Mesothelial cell of epicardium (in vitro differentiated cells): ENCODE results near the gene NDFIP1. TPM values are rescaled to one million over a fixed set of nuclear protein-coding genes. Genes with fewer than 3 reads are reported as not detected.

ENCODE experiments used
- DNase-seq, 2 experiments: peaks; one replicate each; pipeline ENCODE4 v3.0.0; 2021; ENCODE audit warnings: low spot score in 2 of 2; ENCODE audit not compliant: unreplicated experiment in 2 of 2
- H3K27ac Mint-ChIP-seq: 2 replicates; pipeline ENCODE4 v1.8.0; 2021; ENCODE audit warnings: mixed read lengths
- H3K27me3 Mint-ChIP-seq: 2 replicates; pipeline ENCODE4 v1.8.0; 2021; ENCODE audit warnings: low read depth, mixed read lengths
- H3K36me3 Mint-ChIP-seq: 2 replicates; pipeline ENCODE4 v1.8.0; 2021; ENCODE audit warnings: mixed read lengths
- H3K4me1 Mint-ChIP-seq: 2 replicates; pipeline ENCODE4 v1.8.0; 2021; ENCODE audit warnings: mixed read lengths
- H3K4me3 Mint-ChIP-seq: 2 replicates; pipeline ENCODE4 v1.8.0; 2021; ENCODE audit warnings: mild to moderate bottlenecking, moderate library complexity, mixed read lengths
- H3K9me3 Mint-ChIP-seq: 2 replicates; pipeline ENCODE4 v1.8.0; 2021; ENCODE audit warnings: mixed read lengths
- CTCF ChIP-seq: fragments of 200-600 bp; sonication (generic); IDR thresholded peaks from one replicate; pipeline ENCODE4 v1.5.0; 2021; ENCODE audit warnings: antibody characterized with exemption; ENCODE audit not compliant: unreplicated experiment
- total RNA-seq: library from RNA; stranded (reverse); gene quantifications from 3 replicates; pipeline ENCODE4 v1.2.1, GENCODE V29; 2021

NDFIP1 gene
- total RNA-seq, 1 donor from 2014 or later, result 67.9 TPM

- no peak for DNase-seq
- peak overlapping the region; percentile 94 for H3K27ac Mint-ChIP-seq
- H3K27me3 Mint-ChIP-seq, result no peaks in the 10 kb centered on the region
- peaks cover 19% of the 10 kb centered on the region for H3K36me3 Mint-ChIP-seq
- no peak for TF ChIP-seq CTCF
- H3K4me3 Mint-ChIP-seq, result peak overlapping the region; percentile 79
- peaks cover 27% of the 10 kb centered on the region for H3K4me1 Mint-ChIP-seq
- H3K9me3 Mint-ChIP-seq, result peaks cover 10% of the 10 kb centered on the region
Observed at GRCh38 chr5:142109331-142110045, 909 bp downstream of the NDFIP1 start.

GRCh38 chr5:142110046-142110531 lies 1.5 kb downstream of the NDFIP1 start:
- peak overlapping the region; percentile 94 for H3K27ac Mint-ChIP-seq
- peaks cover 27% of the 10 kb centered on the region for H3K4me1 Mint-ChIP-seq
- H3K9me3 Mint-ChIP-seq, result peaks cover 10% of the 10 kb centered on the region
- no peaks in the 10 kb centered on the region for H3K27me3 Mint-ChIP-seq
- peaks cover 19% of the 10 kb centered on the region for H3K36me3 Mint-ChIP-seq
- DNase-seq, result no peak
- H3K4me3 Mint-ChIP-seq, result peak overlapping the region; percentile 79
- TF ChIP-seq CTCF, result no peak

- H3K4me1 Mint-ChIP-seq, result peaks cover 23% of the 10 kb centered on the region
- DNase-seq, result no peak
- no peak for TF ChIP-seq CTCF
- no peak overlapping the region for H3K4me3 Mint-ChIP-seq
- H3K27ac Mint-ChIP-seq, result no peak overlapping the region
- no peaks in the 10 kb centered on the region for H3K27me3 Mint-ChIP-seq
- peaks cover 19% of the 10 kb centered on the region for H3K36me3 Mint-ChIP-seq
- H3K9me3 Mint-ChIP-seq, result peaks cover 10% of the 10 kb centered on the region
Observed at GRCh38 chr5:142110988-142111687, 2.6 kb downstream of the NDFIP1 start.

GRCh38 chr5:142114687-142115086 lies 6.1 kb downstream of the NDFIP1 start:
- H3K9me3 Mint-ChIP-seq, result peaks cover 10% of the 10 kb centered on the region
- no peak for TF ChIP-seq CTCF
- H3K4me3 Mint-ChIP-seq, result no peak overlapping the region
- H3K27ac Mint-ChIP-seq, result no peak overlapping the region
- DNase-seq, result no peak
- H3K27me3 Mint-ChIP-seq, result no peaks in the 10 kb centered on the region
- peaks cover 36% of the 10 kb centered on the region for H3K4me1 Mint-ChIP-seq
- H3K36me3 Mint-ChIP-seq, result peaks cover 19% of the 10 kb centered on the region

- peaks cover 19% of the 10 kb centered on the region for H3K36me3 Mint-ChIP-seq
- no peaks in the 10 kb centered on the region for H3K27me3 Mint-ChIP-seq
- H3K4me1 Mint-ChIP-seq, result peaks cover 29% of the 10 kb centered on the region
- peaks cover 10% of the 10 kb centered on the region for H3K9me3 Mint-ChIP-seq
- TF ChIP-seq CTCF, result no peak
- no peak for DNase-seq
- no peak overlapping the region for H3K4me3 Mint-ChIP-seq
- H3K27ac Mint-ChIP-seq, result no peak overlapping the region
Observed at GRCh38 chr5:142115937-142116614, 7.5 kb downstream of the NDFIP1 start.
